NT2/D1 (cell line): ENCODE results near the gene PRKCSH.
"Not testable (repeated sequence)": the region's sequence is repeated elsewhere in the genome, so short reads cannot be mapped to it uniquely, and the experiment has no call there.

Source experiments
- DNase-seq: peaks from one replicate; pipeline ENCODE4 v3.0.0-alpha.2; 2011; ENCODE audit warnings: low read depth, low spot score
- H3K27me3 ChIP-seq: 2 replicates; pipeline ENCODE4 v1.6.0; 2011; ENCODE audit warnings: mild to moderate bottlenecking; ENCODE audit not compliant: insufficient read length, insufficient read depth
- H3K36me3 ChIP-seq: 2 replicates; pipeline ENCODE4 v1.6.1; 2011; ENCODE audit warnings: mild to moderate bottlenecking, low read length, mixed read lengths; ENCODE audit not compliant: insufficient read depth, insufficient read length
- H3K4me1 ChIP-seq: 2 replicates; pipeline ENCODE4 v1.5.1; 2011; ENCODE audit not compliant: insufficient read depth, insufficient read length
- H3K4me3 ChIP-seq: 2 replicates; pipeline ENCODE4 v1.5.1; 2011; ENCODE audit warnings: low read depth; ENCODE audit not compliant: insufficient read length
- H3K9ac ChIP-seq: 2 replicates; pipeline ENCODE4 v1.6.0; 2011; ENCODE audit warnings: low read depth; ENCODE audit not compliant: insufficient read length
- H3K9me3 ChIP-seq: 2 replicates; pipeline ENCODE4 v1.5.1; 2011; ENCODE audit warnings: mild to moderate bottlenecking, low read length; ENCODE audit not compliant: insufficient read depth
- SUZ12 ChIP-seq: IDR thresholded peaks from 2 replicates; pipeline ENCODE4 v1.6.1; 2011; ENCODE audit not compliant: insufficient read length, insufficient read depth; ENCODE audit errors: extremely low read depth
- YY1 ChIP-seq: IDR thresholded peaks from 2 replicates; pipeline ENCODE4 v1.6.1; 2011; ENCODE audit not compliant: insufficient read length, insufficient read depth
- ZNF274 ChIP-seq: IDR thresholded peaks from 2 replicates; pipeline ENCODE4 v1.6.1; 2011; ENCODE audit warnings: mild to moderate bottlenecking, low read depth, low read length

The PRKCSH gene

GRCh38 chr19:11453468-11454341, 18.3 kb downstream of the PRKCSH start:
- TF ChIP-seq ZNF274, result no peak
- no peak for TF ChIP-seq YY1
- TF ChIP-seq SUZ12, result no peak
- Histone ChIP-seq H3K27me3 (no peaks in the 10 kb centered on the region), H3K9ac (peak overlapping the region; percentile 11), H3K36me3 (peaks cover 23% of the 10 kb centered on the region), H3K4me3 (no peak overlapping the region), H3K9me3 (no peaks in the 10 kb centered on the region), H3K4me1 (peaks cover 22% of the 10 kb centered on the region)
- no peak for DNase-seq

- H3K9ac ChIP-seq, H3K27me3 ChIP-seq, H3K9me3 ChIP-seq, DNase-seq, H3K4me3 ChIP-seq, H3K36me3 ChIP-seq: not testable (repeated sequence)
- peaks cover 20% of the 10 kb centered on the region for H3K4me1 ChIP-seq
Observed at GRCh38 chr19:11455233-11455554, 19.8 kb downstream of the PRKCSH start.

GRCh38 chr19:11456659-11457058, 21.2 kb downstream of the PRKCSH start:
- no peak for TF ChIP-seq SUZ12
- no peak for TF ChIP-seq ZNF274
- TF ChIP-seq YY1, result no peak
- Histone ChIP-seq H3K27me3 (no peaks in the 10 kb centered on the region), H3K9ac (no peak overlapping the region), H3K4me1 (peaks cover 15% of the 10 kb centered on the region), H3K4me3 (no peak overlapping the region), H3K9me3 (no peaks in the 10 kb centered on the region), H3K36me3 (no peaks in the 10 kb centered on the region)
- no peak for DNase-seq

GRCh38 chr19:11457115-11457514, 21.7 kb downstream of the PRKCSH start:
- Histone ChIP-seq H3K36me3 (no peaks in the 10 kb centered on the region), H3K27me3 (no peaks in the 10 kb centered on the region), H3K9me3 (no peaks in the 10 kb centered on the region), H3K4me3 (no peak overlapping the region), H3K4me1 (peaks cover 12% of the 10 kb centered on the region), H3K9ac (no peak overlapping the region)
- no peak for DNase-seq
- no peak for TF ChIP-seq YY1
- no peak for TF ChIP-seq ZNF274
- TF ChIP-seq SUZ12, result no peak

DNA sequence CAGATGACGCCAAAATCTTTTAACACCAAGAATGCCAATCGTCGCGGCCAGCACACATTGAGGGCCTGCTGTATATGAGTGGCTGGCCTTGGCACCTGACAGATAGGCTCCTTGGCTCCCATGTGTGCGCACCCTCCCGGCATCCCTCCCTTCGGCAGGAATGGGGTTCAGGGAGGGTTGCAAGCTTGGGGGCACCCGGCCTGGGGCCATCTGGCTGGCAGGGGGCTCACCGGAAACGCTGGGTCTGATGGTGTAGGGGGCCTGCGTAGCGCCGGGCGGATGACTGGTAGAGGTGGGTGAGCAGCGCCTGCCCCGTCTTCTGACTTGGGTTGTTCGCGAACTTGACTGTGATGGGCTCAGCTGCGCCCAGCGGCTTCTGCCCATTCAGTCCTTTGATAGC, 22.4 kb downstream of the PRKCSH start:
- Histone ChIP-seq H3K27me3 (no peaks in the 10 kb centered on the region), H3K9ac (no peak overlapping the region), H3K36me3 (no peaks in the 10 kb centered on the region), H3K4me3 (no peak overlapping the region), H3K9me3 (no peaks in the 10 kb centered on the region), H3K4me1 (peaks cover 12% of the 10 kb centered on the region)
- TF ChIP-seq SUZ12, result no peak
- TF ChIP-seq YY1, result no peak
- no peak for TF ChIP-seq ZNF274
- no peak for DNase-seq

DNA sequence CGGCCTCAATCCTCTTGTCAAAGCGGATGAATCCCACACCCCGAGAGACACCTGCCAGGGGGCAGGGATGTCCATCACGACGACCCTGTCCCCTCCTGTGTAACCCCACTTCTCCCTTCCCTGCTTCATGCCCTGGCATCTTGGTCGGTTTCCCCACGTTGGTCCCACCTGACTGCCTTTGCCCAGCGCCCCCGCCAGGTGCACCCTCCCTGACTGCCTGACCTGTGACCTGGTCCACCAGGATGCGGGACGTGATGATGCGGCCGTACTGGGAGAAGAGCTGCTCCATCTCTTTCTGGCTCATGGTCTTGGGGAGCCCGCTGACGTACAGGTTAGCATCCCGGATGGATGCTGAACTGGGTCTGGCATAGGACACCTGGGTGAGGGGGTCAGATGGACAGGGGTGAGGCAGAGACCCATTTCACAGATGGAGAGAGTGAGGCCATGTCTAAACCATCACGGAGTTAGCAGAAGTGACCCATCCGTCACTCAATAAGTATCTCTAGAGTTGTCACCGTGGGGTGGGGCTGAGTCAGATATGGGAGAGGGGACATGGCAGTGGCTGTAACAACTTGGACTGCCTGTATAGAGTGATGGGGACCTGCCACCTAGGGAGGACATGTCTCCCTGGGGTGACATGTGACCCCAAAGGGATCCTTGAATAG, 22.9 kb downstream of the PRKCSH start:
- Histone ChIP-seq H3K4me3 (no peak overlapping the region), H3K27me3 (no peaks in the 10 kb centered on the region), H3K9ac (no peak overlapping the region), H3K9me3 (no peaks in the 10 kb centered on the region), H3K36me3 (no peaks in the 10 kb centered on the region), H3K4me1 (peaks cover 7% of the 10 kb centered on the region)
- no peak for DNase-seq
- no peak for TF ChIP-seq SUZ12
- no peak for TF ChIP-seq YY1
- TF ChIP-seq ZNF274, result no peak

DNA sequence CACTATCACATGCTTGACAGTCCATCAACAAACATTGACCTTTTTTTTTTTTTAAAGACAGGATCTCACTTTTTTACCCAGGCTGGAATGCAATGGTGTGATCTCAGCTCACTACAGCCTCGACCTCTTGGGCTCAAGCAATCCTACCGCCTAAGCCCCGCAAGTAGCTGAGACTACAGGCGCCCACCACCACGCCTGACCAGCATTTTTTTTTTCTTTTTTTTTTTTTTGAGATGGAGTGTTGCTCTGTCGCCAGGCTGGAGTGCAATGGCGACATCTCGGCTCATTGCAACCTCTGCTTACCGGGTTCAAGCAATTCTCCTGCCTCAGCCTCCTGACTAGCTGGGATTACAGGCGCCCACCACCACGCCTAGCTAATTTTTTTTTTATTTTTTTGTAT, 23.5 kb downstream of the PRKCSH start:
- not testable (repeated sequence) for DNase-seq, H3K4me3 ChIP-seq, H3K9me3 ChIP-seq, H3K4me1 ChIP-seq, H3K27me3 ChIP-seq, H3K9ac ChIP-seq, H3K36me3 ChIP-seq
